SK-N-SH (cell line): ENCODE data around the gene NOLC1. TPM values are rescaled to one million over a fixed set of nuclear protein-coding genes. Genes with fewer than 3 reads are reported as not detected.

Experiments used
- CTCF ChIA-PET: fragments of 300-600, 350-600 bp; formaldehyde crosslinking; extraction: SDS; loops from one replicate; lab custom pipeline; 2021; lab: Yijun Ruan, JAX
- POLR2A ChIA-PET: fragments of 350-600 bp; sonication (Branson Sonifier 250); formaldehyde crosslinking; extraction: SDS; loops from one replicate; lab custom pipeline; 2020; ENCODE audit warnings: antibody characterized with exemption, inconsistent platforms; lab: Yijun Ruan, JAX
- DNase-seq: peaks from one replicate; pipeline ENCODE4 v3.0.0; 2012
- H2AFZ ChIP-seq: fragments of 200-600 bp; sonication (generic); 2 replicates; pipeline ENCODE4 v1.8.1; 2016; ENCODE audit warnings: antibody characterized with exemption, mild to moderate bottlenecking, low read depth
- H3F3A ChIP-seq: fragments of 200-600 bp; sonication (generic); replicated peaks from 2 replicates; pipeline ENCODE3; 2016; ENCODE audit warnings: antibody characterized with exemption, mild to moderate bottlenecking; ENCODE audit not compliant: insufficient read depth
- H3K27ac ChIP-seq, 2 experiments: fragments of 200-500 bp in 1 of 2; fragments of 200-600 bp in 1 of 2; sonication (Bioruptor generic) in 1 of 2; sonication (generic), shearing (Covaris generic) in 1 of 2; 2 replicates each; pipeline versions ENCODE4 v1.5.1 to v1.6.1; 2014 to 2016; ENCODE audit warnings: low read depth in 2 of 2, inconsistent platforms in 1 of 2, low read length in 1 of 2, mild to moderate bottlenecking in 1 of 2, mixed read lengths in 1 of 2
- H3K27me3 ChIP-seq: fragments of 200-600 bp; sonication (generic), shearing (Covaris generic); 2 replicates; pipeline ENCODE4 v1.6.1; 2016; ENCODE audit warnings: mixed run types; ENCODE audit not compliant: insufficient read depth
- H3K36me3 ChIP-seq, 2 experiments: fragments of 200-500 bp in 1 of 2; fragments of 200-600 bp in 1 of 2; sonication (Bioruptor generic) in 1 of 2; sonication (generic) in 1 of 2; replicated peaks in 1 of 2; 2 replicates each; pipeline versions ENCODE3 to v1.5.1; 2014 to 2016; ENCODE audit warnings: low read length in 1 of 2, mild to moderate bottlenecking in 1 of 2; ENCODE audit not compliant: insufficient read depth in 2 of 2, control insufficient read depth in 1 of 2
- H3K4me1 ChIP-seq, 2 experiments: fragments of 200-500 bp in 1 of 2; fragments of 200-600 bp in 1 of 2; sonication (Bioruptor generic) in 1 of 2; sonication (generic), shearing (Covaris generic) in 1 of 2; 2 replicates each; pipeline versions ENCODE4 v1.5.1 to v1.6.1; 2014 to 2016; ENCODE audit warnings: low read depth in 1 of 2, low read length in 1 of 2, mixed run types in 1 of 2; ENCODE audit not compliant: insufficient read depth in 2 of 2, control insufficient read depth in 1 of 2
- H3K4me2 ChIP-seq: fragments of 200-600 bp; sonication (generic), shearing (Covaris generic); 2 replicates; pipeline ENCODE4 v1.6.1; 2017; ENCODE audit warnings: mixed run types
- H3K4me3 ChIP-seq, 2 experiments: fragments of 200-500 bp in 1 of 2; fragments of 200-600 bp in 1 of 2; sonication (Bioruptor generic) in 1 of 2; sonication (generic), shearing (Covaris generic) in 1 of 2; 2 replicates each; pipeline versions ENCODE4 v1.5.1 to v1.8.1; 2014 to 2016; ENCODE audit warnings: low read depth in 2 of 2, inconsistent platforms in 1 of 2, low read length in 1 of 2, mild to moderate bottlenecking in 1 of 2, mixed read lengths in 1 of 2, moderate library complexity in 1 of 2
- H3K79me2 ChIP-seq: fragments of 200-600 bp; sonication (generic); 2 replicates; pipeline ENCODE4 v1.8.1; 2017; ENCODE audit warnings: mild to moderate bottlenecking; ENCODE audit not compliant: insufficient read depth
- H3K9ac ChIP-seq: fragments of 200-600 bp; sonication (generic); 2 replicates; pipeline ENCODE4 v1.6.1; 2017; ENCODE audit warnings: mixed run types
- H3K9me2 ChIP-seq: fragments of 200-600 bp; sonication (generic); 2 replicates; pipeline ENCODE4 v1.6.1; 2017; ENCODE audit warnings: mixed run types
- H3K9me3 ChIP-seq: fragments of 200-600 bp; sonication (generic); 2 replicates; pipeline ENCODE4 v1.6.1; 2017; ENCODE audit warnings: mixed run types, mild to moderate bottlenecking, moderate library complexity
- H4K20me1 ChIP-seq: fragments of 200-600 bp; sonication (generic); 2 replicates; pipeline ENCODE4 v1.6.1; 2017; ENCODE audit warnings: mild to moderate bottlenecking, mixed run types; ENCODE audit not compliant: insufficient read depth
- CTCF ChIP-seq: fragments of 200-600 bp; sonication (generic); IDR thresholded peaks from 2 replicates; pipeline ENCODE4 v1.6.1; 2017; ENCODE audit warnings: antibody characterized with exemption, mild to moderate bottlenecking, moderate library complexity
- EP300 ChIP-seq, 2 experiments: IDR thresholded peaks; 2 replicates each; pipeline versions ENCODE4 v1.4.0 to v1.6.1; 2012; ENCODE audit warnings: borderline replicate concordance in 1 of 2, low read depth in 1 of 2, low read length in 1 of 2
- EZH2phosphoT487 ChIP-seq: fragments of 200-600 bp; sonication (generic); IDR thresholded peaks from 2 replicates; pipeline ENCODE4 v1.6.1; 2017; ENCODE audit warnings: low read depth, mixed run types, mild to moderate bottlenecking, antibody characterized with exemption, moderate library complexity, borderline replicate concordance
- GABPA ChIP-seq: IDR thresholded peaks from 2 replicates; pipeline ENCODE4 v1.4.0; 2012; ENCODE audit warnings: low read depth, mild to moderate bottlenecking
- JUND ChIP-seq: IDR thresholded peaks from 2 replicates; pipeline ENCODE4 v1.4.0; 2012
- MXI1 ChIP-seq: IDR thresholded peaks from 2 replicates; pipeline ENCODE4 v1.6.1; 2012; ENCODE audit warnings: mild to moderate bottlenecking, low read depth, low read length, improper control_type of control experiment
- NFIC ChIP-seq: IDR thresholded peaks from 2 replicates; pipeline ENCODE4 v1.4.0; 2012; ENCODE audit warnings: borderline replicate concordance
- NRF1 ChIP-seq: IDR thresholded peaks from 2 replicates; pipeline ENCODE4 v1.6.1; 2012; ENCODE audit warnings: low read depth, mild to moderate bottlenecking, low read length
- POLR2AphosphoS5 ChIP-seq: IDR thresholded peaks from 2 replicates; pipeline ENCODE4 v1.6.1; 2012; ENCODE audit warnings: low read depth, low read length
- RAD21 ChIP-seq: IDR thresholded peaks from 2 replicates; pipeline ENCODE4 v1.6.1; 2012; ENCODE audit warnings: mild to moderate bottlenecking, low read length
- REST ChIP-seq: IDR thresholded peaks from 2 replicates; pipeline ENCODE4 v1.6.1; 2012; ENCODE audit warnings: mild to moderate bottlenecking, low read depth, low read length, moderate library complexity
- RFX5 ChIP-seq: IDR thresholded peaks from 2 replicates; pipeline ENCODE4 v1.6.1; 2012; ENCODE audit warnings: mild to moderate bottlenecking, improper control_type of control experiment, low read length
- TCF12 ChIP-seq: IDR thresholded peaks from 2 replicates; pipeline ENCODE4 v1.4.0; 2012
- TEAD4 ChIP-seq: IDR thresholded peaks from 2 replicates; pipeline ENCODE4 v1.4.0; 2012; ENCODE audit warnings: mild to moderate bottlenecking, borderline replicate concordance; ENCODE audit not compliant: insufficient read depth
- USF1 ChIP-seq: IDR thresholded peaks from 2 replicates; pipeline ENCODE4 v1.4.0; 2012; ENCODE audit warnings: low read depth, borderline replicate concordance
- WGBS: methylation state at CpG from one replicate; pipeline ENCODE4 v1.1.6; 2017; ENCODE audit warnings: low lambda C conversion rate; 5-methylcytosine and 5-hydroxymethylcytosine counted together
- polyA plus RNA-seq, 3 experiments: library from polyadenylated mRNA; depleted of rRNA; stranded (reverse); fragments of >200 nt; gene quantifications; 2 replicates each; pipeline ENCODE4 v1.2.3, GENCODE V29; 2012
- TF ChIP-seq, protein P1 (sequence below): IDR thresholded peaks from 2 replicates; pipeline ENCODE4; 2012

Gene NOLC1
- polyA plus RNA-seq, 1 of the 3 experiments (the other 2 are of a cell fraction): 71.8 TPM

GRCh38 chr10:102115775-102116174 lies 36.4 kb upstream of the NOLC1 start:
- Histone ChIP-seq H3K4me2 (peak overlapping the region; percentile 94), H3K4me1 (peaks cover 41 to 53% of the 10 kb centered on the region in 2 experiments), H3F3A (peaks cover 17% of the 10 kb centered on the region), H2AFZ (no peak overlapping the region), H3K9ac (no peak overlapping the region), H3K27ac (peak overlapping the region; percentile 86 to 95), H3K27me3 (no peaks in the 10 kb centered on the region), H3K4me3 (peak overlapping the region in 1 of 2 experiments; percentile 67; a peak in 1 of 4 replicates), H3K36me3 (peaks cover 9 to 15% of the 10 kb centered on the region in 2 experiments), H3K79me2 (peaks cover 91% of the 10 kb centered on the region), H3K9me2 (no peaks in the 10 kb centered on the region), H3K9me3 (no peaks in the 10 kb centered on the region), H4K20me1 (peaks cover 34% of the 10 kb centered on the region)
- ChIA-PET CTCF (interaction anchor here (2.3 kb wide), 1 partner anchor 43 kb away, joined by 10 read pairs; no protein-coding TSS in a partner anchor), POLR2A (no interaction called here)
- no peak for DNase-seq
- TF ChIP-seq JUND (no peak), NRF1 (no peak), POLR2AphosphoS5 (no peak), TCF12 (no peak), TEAD4 (no peak), CTCF (no peak), USF1 (no peak), RAD21 (no peak), NFIC (no peak), GABPA (no peak), REST (no peak), MXI1 (no peak), EZH2phosphoT487 (no peak), EP300 (IDR thresholded peaks at IDR 0.05; ENCODE audit: borderline replicate concordance in 1 of 2, low read depth in 1 of 2, low read length in 1 of 2) (no peak), RFX5 (no peak)
- TF ChIP-seq, protein P1, sequence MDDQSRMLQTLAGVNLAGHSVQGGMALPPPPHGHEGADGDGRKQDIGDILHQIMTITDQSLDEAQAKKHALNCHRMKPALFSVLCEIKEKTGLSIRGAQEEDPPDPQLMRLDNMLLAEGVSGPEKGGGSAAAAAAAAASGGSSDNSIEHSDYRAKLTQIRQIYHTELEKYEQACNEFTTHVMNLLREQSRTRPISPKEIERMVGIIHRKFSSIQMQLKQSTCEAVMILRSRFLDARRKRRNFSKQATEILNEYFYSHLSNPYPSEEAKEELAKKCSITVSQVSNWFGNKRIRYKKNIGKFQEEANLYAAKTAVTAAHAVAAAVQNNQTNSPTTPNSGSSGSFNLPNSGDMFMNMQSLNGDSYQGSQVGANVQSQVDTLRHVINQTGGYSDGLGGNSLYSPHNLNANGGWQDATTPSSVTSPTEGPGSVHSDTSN: no peak
- WGBS: 23% methylated on average over 3 of the region's 3 CpGs
